Spleen (tissue), 11 donors: Measurements from ENCODE around the gene PNPLA2. TPM values are rescaled to one million over a fixed set of nuclear protein-coding genes. Genes with fewer than 3 reads are reported as not detected.

ENCODE experiments used
- DNase-seq: peaks from one replicate; pipeline ENCODE4 v3.0.0-alpha.2; 2020
- H3K27ac ChIP-seq, 8 donors: fragments of 200-600 bp; sonication (generic) in 7 of 8; 1 replicate in 4 of 8; 2 replicates in 4 of 8; pipeline versions ENCODE4 v1.5.0 to v1.8.0; 2016 to 2021; ENCODE audit warnings: inconsistent platforms in 4 of 8, mild to moderate bottlenecking in 4 of 8, moderate library complexity in 1 of 8
- H3K27me3 ChIP-seq, 7 donors: fragments of 200-600 bp; sonication (generic) in 6 of 7; replicated peaks in 1 of 7; 1 replicate in 4 of 7; 2 replicates in 3 of 7; pipeline versions ENCODE4 v1.5.0 to v1.8.0; 2016 to 2021; ENCODE audit warnings: inconsistent platforms in 3 of 7, mild to moderate bottlenecking in 1 of 7
- H3K36me3 ChIP-seq, 6 donors: fragments of 200-600 bp; sonication (generic) in 5 of 6; 1 replicate in 4 of 6; 2 replicates in 2 of 6; pipeline versions ENCODE4 v1.5.0 to v1.8.0; 2016 to 2021; ENCODE audit warnings: inconsistent platforms in 2 of 6
- H3K4me1 ChIP-seq, 6 donors: fragments of 200-600 bp; sonication (generic) in 5 of 6; 1 replicate in 3 of 6; 2 replicates in 3 of 6; pipeline versions ENCODE4 v1.5.0 to v1.8.0; 2016 to 2021; ENCODE audit warnings: inconsistent platforms in 3 of 6
- H3K4me3 ChIP-seq, 8 donors: fragments of 200-600 bp; sonication (generic) in 7 of 8; 1 replicate in 4 of 8; 2 replicates in 4 of 8; pipeline versions ENCODE4 v1.5.0 to v1.8.0; 2016 to 2021; ENCODE audit warnings: inconsistent platforms in 4 of 8, mild to moderate bottlenecking in 4 of 8, moderate library complexity in 2 of 8
- H3K9me3 ChIP-seq, 8 donors: fragments of 200-600 bp; sonication (generic) in 7 of 8; 1 replicate in 4 of 8; 2 replicates in 4 of 8; pipeline versions ENCODE4 v1.5.0 to v1.8.0; 2016 to 2021; ENCODE audit warnings: inconsistent platforms in 4 of 8
- POLR2A ChIP-seq, 3 donors: fragments of 450-650 bp; IDR thresholded peaks; one replicate each; pipeline ENCODE4 v1.5.1; 2017; ENCODE audit warnings: antibody characterized with exemption in 3 of 3, mild to moderate bottlenecking in 1 of 3
- POLR2AphosphoS5 ChIP-seq, 3 donors: sonication (generic); formaldehyde crosslinking; IDR thresholded peaks; one replicate each; pipeline ENCODE4 v1.5.1; 2017; ENCODE audit warnings: antibody characterized with exemption in 3 of 3
- WGBS, 5 donors: extraction: QIAGEN DNeasy Blood & Tissue Kit in 3 of 5; methylation state at CpG; one replicate each; pipeline versions ENCODE4 v1.1.5 to v1.1.7; 2013 to 2018; 5-methylcytosine and 5-hydroxymethylcytosine counted together
- intact Hi-C: fragments of 100-400 bp; cut with DNase I; formaldehyde crosslinking; loops from one replicate; pipeline ENCODE4 v1.15.0; 2023; ENCODE audit warnings: low total_unique reads
- polyA plus RNA-seq, 3 donors: library from polyadenylated mRNA; stranded (reverse); fragments of 200-250 nt; gene quantifications; one replicate each; pipeline ENCODE4 v1.2.1, GENCODE V29; 2013
- total RNA-seq, 7 donors: library from RNA; depleted of rRNA in 3 of 7; stranded (reverse); fragments of >200 nt in 3 of 7; fragmentation: NEBNext Ultra II Directional in 4 of 7; extraction: Animal tissue kit (Norgen Biotek cat#: 25700) in 4 of 7; gene quantifications; one replicate each; pipeline versions ENCODE4 v1.1.0 to v1.2.1, GENCODE V29; 2016 to 2021
- TF ChIP-seq, protein P1 (sequence below), 11 experiments: fragments of 200-600 bp in 7 of 11; fragments of 450-650 bp in 4 of 11; sonication (generic) in 4 of 11; IDR thresholded peaks in 8 of 11; conservative IDR thresholded peaks in 3 of 11; 1 replicate in 7 of 11; 2 replicates in 4 of 11; pipeline versions ENCODE4 v1.4.0 to v1.8.0; 2016 to 2021; ENCODE audit warnings: antibody characterized with exemption in 11 of 11, inconsistent platforms in 4 of 11, mild to moderate bottlenecking in 1 of 11
- donor health status: healthy with polysubstance abuse.
- donor health status: DM: no; HTN: no; CAD: no; lungs with moderate emphysema.
- donor health status: DM: no; HTN: no; CAD: no.
- donor health status: Bipolar disorder and iron deficiency.
- donor health status: healthy.
- donor health status: DM: no; HTN: no; CAD: no.
- donor health status: DM: yes; HTN: yes; CAD: no.

Gene PNPLA2
- total and polyA plus RNA-seq, 10 donors: 46.3 to 131 (median 107) TPM

DNA sequence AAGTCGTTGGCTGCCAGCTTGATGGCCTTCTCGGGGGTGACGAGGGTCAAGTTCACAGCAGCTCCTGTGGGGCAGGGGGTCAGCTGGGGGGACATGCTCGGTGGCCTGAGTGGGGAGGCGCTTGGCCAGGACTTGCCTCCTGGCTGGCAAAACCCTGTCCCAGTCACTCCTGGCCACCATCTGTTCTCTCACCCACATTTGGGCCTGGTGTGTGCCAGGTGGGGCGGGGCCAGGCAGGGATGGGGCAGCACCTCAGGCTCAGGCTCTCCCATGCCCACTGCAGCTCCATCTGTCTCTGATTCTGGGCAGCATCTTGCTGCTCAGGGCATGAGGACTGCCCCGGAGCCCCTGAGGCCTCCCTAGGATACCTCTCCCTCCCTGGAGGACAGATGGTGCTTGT is 25.2 kb upstream of the PNPLA2 start:
- 85 to 96% (median 91%) methylated on average over 5 to 7 of the region's 7 CpGs for WGBS, 5 donors
- Histone ChIP-seq H3K9me3 (no peaks in the 10 kb centered on the region), H3K36me3 (peaks cover 0 to 42% (median 25%) of the 10 kb centered on the region in 6 donors), H3K27ac (no peak overlapping the region), H3K27me3 (peaks cover 0 to 25% (median 20%) of the 10 kb centered on the region in 7 donors), H3K4me1 (peaks cover 15 to 60% (median 46%) of the 10 kb centered on the region in 6 donors), H3K4me3 (no peak overlapping the region)
- no peak for DNase-seq
- TF ChIP-seq, protein P1, sequence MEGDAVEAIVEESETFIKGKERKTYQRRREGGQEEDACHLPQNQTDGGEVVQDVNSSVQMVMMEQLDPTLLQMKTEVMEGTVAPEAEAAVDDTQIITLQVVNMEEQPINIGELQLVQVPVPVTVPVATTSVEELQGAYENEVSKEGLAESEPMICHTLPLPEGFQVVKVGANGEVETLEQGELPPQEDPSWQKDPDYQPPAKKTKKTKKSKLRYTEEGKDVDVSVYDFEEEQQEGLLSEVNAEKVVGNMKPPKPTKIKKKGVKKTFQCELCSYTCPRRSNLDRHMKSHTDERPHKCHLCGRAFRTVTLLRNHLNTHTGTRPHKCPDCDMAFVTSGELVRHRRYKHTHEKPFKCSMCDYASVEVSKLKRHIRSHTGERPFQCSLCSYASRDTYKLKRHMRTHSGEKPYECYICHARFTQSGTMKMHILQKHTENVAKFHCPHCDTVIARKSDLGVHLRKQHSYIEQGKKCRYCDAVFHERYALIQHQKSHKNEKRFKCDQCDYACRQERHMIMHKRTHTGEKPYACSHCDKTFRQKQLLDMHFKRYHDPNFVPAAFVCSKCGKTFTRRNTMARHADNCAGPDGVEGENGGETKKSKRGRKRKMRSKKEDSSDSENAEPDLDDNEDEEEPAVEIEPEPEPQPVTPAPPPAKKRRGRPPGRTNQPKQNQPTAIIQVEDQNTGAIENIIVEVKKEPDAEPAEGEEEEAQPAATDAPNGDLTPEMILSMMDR (IDR thresholded peaks at IDR 0.05 in 8 of 11, conservative IDR thresholded peaks at IDR 0.05 in 3 of 11): no peak
- TF ChIP-seq POLR2A (IDR thresholded peaks at IDR 0.05) (no peak), POLR2AphosphoS5 (IDR thresholded peaks at IDR 0.05) (no peak)
- intact Hi-C loops: no loop called here

DNA sequence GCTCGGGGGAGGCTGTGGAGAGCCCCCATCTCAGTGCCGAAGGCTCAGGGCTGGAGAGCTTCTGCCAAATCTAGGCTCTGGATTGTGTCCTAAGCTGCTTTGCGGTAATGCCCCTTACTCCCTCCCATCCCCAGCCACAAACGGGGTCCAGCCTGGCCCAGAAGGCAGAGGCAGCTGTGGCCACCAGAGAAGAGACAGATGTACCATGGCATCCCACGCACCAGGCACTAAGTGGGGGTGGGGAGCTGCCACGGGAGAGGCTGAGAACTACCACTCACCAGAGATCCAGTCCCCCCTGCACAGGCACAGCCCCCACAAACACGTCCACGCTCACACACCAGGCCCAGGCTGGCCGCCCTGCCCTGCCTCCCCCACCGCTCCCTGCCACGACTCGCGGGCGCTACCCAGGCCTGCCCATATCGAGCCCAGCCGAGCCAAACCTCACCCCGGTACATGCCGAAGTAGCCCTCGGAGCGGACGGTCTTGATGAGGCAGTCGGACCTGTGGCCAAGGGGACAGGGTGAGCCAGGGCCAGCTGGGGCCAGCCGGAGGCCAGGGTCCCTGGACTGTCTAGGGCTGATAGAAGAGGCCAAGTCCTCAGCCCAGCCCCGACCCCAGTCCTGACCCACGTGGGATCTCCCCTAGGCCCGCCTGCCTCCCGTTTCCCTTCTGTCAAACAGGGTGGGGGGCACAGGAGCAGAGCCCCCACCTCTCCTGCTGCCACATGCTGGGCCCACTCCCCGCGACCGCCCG is 24.5 kb upstream of the PNPLA2 start:
- intact Hi-C loops: no loop called here
- WGBS, 5 donors: 89 to 95% (median 91%) methylated on average over 22 to 31 of the region's 31 CpGs
- Histone ChIP-seq H3K4me3 (no peak overlapping the region), H3K4me1 (peaks cover 15 to 60% (median 49%) of the 10 kb centered on the region in 6 donors), H3K27me3 (peaks cover 0 to 19% (median 14%) of the 10 kb centered on the region in 7 donors), H3K9me3 (no peaks in the 10 kb centered on the region), H3K36me3 (peaks cover 0 to 45% (median 25%) of the 10 kb centered on the region in 6 donors), H3K27ac (no peak overlapping the region)
- TF ChIP-seq POLR2AphosphoS5 (IDR thresholded peaks at IDR 0.05) (peak in 1 of 3 donors; percentile 8), POLR2A (IDR thresholded peaks at IDR 0.05) (no peak)
- TF ChIP-seq, protein P1 (IDR thresholded peaks at IDR 0.05 in 8 of 11, conservative IDR thresholded peaks at IDR 0.05 in 3 of 11): no peak
- DNase-seq: no peak

DNA sequence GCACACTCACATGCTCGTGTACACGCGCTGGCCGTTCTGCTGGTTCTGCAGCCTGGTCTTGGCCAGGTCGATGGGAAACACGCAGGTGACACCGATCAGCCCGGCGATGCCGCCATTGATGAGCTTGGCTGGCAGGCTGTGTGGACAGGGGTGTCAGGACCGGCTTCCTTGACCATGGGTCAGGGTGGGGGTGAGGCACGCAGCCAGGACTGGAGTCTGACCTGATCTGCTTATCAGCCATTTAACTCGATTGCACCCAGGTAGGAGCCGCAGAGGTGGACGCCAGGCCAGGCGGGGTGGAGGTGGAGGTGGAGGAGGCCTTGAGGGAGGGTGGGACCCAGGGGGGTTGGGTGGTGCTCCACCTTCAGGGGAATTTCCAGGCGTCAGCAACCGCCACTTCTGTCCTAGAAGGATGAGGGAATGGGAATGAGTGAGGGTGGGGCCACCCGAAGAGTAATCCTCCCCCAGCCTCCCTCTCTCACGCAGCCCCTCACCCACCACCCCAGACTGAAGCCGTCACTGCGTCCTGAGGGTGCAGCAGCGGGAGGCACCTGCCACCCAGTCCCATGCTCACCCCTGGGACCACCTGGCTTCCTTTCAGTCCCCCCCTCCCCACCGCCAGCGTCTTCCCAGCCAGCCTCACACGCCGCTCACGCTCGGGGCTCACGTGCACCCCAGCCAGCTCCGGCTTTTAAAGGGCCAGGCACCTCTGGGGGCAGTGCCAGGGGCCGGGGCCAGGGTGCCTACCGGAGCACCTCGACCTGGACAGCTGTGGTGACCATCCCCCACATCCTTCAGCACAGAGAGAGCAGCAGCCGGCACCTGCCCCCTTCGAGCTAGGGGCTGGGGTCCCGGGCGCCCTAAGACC is 23.7 kb upstream of the PNPLA2 start:
- peaks cover 0 to 11% (median 6%) of the 10 kb centered on the region in 7 donors for H3K27me3 ChIP-seq
- DNase-seq: peak; percentile 83
- TF ChIP-seq POLR2AphosphoS5 (IDR thresholded peaks at IDR 0.05) (no peak), POLR2A (IDR thresholded peaks at IDR 0.05) (no peak)
- TF ChIP-seq, protein P1 (IDR thresholded peaks at IDR 0.05 in 8 of 11, conservative IDR thresholded peaks at IDR 0.05 in 3 of 11): no peak
- peak overlapping the region in 5 of 8 donors; percentile 78 to 96 (median 91) for H3K27ac ChIP-seq
- peaks cover 0 to 53% (median 28%) of the 10 kb centered on the region in 6 donors for H3K36me3 ChIP-seq
- peak overlapping the region in 6 of 8 donors; percentile 73 to 96 (median 92) for H3K4me3 ChIP-seq
- H3K9me3 ChIP-seq: no peaks in the 10 kb centered on the region
- intact Hi-C loops: no loop called here
- H3K4me1 ChIP-seq: peaks cover 15 to 54% (median 42%) of the 10 kb centered on the region in 6 donors
- WGBS, 5 donors: 56 to 73% (median 69%) methylated on average over 29 to 38 of the region's 38 CpGs
